HG02571 (cell line): ENCODE data around the gene ANXA10.
"Not testable (repeated sequence)": the region's sequence is repeated elsewhere in the genome, so short reads cannot be mapped to it uniquely, and the experiment has no call there.

Source experiments
- ATAC-seq: cut with Tn5 transposase; IDR thresholded peaks from one replicate; pipeline ENCODE4 v1.9.1; 2021; ENCODE audit warnings: mild to moderate bottlenecking, moderate library complexity; ENCODE audit not compliant: unreplicated experiment

The ANXA10 gene

DNA sequence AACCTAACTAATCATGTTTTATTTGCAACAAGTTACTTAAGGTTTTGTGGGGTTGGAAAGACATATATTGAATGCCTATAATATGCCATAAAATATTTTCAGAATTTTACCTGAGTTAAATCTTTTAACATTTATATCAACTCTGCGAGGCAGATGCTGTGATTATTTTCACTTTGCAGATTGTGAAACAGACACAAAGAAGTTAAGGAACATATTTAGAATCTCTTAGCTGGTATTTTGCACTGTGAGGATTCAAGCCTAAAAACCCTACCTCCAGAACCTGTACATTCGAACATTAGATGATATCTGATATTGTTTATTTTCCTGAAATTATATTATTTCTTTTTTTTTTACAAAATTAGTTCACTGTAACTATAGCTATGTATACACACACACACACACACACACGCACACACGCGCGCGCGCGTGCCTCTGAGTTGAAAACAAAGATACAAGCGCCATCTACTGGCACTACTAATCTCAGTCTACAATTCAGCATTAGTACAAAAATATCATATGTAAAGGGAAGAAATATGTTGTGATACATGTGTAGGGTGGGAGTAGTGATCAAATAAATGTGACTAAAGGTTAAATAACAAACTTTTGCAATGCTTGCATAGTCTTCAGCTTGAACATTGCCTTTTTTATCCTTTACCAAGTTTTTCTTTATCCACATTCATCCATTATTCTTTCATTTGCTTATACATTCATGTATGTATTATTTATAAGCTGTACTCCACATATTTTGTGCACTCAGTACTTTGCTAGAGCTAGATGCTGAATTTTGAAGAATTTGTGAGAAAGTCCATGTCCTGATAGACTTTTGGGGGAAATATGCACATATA lies 61.5 kb downstream of the ANXA10 start:
- ATAC-seq: peak; percentile 85

DNA sequence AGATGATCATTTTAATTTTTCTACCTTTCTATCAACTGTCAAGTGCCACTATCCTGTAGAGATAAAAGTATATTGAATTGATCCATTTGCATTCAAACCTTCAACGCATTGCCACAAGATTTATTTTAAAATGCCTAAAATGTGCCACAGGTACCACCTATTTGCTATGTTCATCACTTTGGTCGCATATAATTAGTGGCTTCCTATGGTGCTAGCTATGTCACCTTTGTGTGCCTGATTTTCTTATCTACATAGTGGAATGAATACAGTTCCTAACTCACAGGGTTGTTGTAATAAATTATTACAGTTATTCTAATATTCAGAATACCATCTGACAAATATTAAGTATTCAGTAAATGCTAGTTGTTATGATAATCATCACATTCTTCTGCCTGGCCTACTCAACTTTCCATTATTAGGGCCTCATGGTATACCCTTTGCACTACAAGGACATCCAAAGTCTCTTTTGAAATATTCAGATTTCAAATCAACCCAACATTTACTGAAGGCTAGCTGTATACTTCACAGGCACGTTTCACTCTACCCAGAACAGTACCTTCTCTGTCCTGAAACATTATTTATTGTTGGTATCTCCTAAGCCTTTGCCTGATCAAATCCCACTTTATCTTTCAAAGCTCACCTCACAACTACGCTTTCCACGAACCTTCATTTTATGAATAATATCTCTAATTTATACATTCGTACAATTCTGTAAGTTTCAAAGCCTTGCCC lies 62.4 kb downstream of the ANXA10 start:
- ATAC-seq: no peak

DNA sequence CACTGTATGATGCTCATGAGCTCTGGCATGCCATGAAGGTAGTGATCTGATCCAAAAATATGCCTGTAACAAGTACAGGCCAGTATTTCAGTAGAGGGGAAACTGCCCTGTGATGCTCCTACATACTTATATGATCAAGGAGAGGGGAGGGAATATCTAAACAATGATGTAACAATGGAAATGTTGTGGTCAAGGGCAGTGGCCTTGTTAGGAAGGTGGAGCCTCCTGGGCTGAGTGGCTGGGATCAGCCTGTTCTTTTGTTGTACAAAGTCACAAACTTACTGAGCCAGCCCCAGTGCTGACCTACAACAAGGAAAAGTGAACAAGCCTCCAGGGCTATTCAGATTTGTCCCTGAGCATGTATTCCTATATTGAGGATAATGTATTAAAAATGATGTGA lies 70.3 kb downstream of the ANXA10 start:
- no peak for ATAC-seq

DNA sequence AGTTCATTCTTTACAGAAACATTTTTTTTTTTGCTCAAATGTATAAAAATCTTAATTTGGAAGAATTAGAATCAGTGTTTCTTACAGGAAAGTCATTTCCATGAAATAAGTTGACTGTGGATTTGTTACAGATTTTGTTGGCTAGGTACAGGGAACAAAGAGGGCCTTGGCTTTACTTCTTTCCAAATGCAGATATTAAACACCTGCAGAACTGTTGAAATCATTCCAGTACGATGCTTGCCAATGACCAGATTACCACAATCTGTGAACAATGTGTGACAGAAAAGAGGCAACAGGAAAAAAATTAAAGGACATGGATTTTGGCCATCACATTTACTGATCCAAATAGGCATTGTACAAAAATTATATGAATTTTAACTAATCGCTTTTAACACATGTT lies 70.8 kb downstream of the ANXA10 start:
- ATAC-seq: no peak

DNA sequence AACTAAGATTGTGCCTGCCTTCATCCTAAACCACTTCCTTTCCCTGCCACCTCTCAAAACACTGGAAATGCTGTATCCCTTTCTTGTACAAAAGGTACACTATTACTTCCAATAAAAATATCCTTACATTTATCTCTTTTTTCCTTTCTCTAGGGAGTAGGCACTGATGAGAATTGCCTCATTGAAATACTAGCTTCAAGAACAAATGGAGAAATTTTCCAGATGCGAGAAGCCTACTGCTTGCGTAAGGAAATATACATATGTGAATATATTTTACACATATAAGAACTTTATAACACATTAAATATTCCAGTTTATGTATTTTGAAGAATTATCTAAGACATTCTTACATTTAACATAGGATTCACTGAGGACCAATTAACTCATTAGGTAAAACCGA lies 71.7 kb downstream of the ANXA10 start:
- no peak for ATAC-seq

DNA sequence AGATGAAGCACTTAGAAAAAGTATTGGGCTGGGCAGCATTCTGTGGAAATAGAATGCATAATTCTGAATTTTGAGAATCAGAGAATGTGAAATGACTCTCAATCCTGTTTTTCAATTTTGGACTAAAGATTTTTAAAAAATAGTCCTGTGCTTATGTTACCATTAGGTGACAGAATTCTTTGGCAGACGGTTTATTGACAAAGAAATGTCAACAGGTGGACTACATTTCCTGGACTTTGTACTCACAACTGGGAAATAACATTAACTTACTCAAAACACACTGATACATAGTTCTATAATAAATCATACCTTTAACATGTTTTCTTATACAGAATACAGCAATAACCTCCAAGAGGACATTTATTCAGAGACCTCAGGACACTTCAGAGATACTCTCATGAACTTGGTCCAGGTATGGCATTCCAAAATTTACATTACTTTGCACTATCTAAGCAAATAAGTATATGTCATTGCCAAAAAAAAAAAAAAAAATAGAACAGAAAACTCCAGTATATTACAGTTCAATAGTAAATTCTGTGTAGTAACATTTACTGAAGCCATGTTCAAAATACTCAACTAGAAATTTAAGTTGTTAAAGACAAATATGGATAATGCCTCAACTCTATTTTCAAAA lies 72.7 kb downstream of the ANXA10 start:
- no peak for ATAC-seq

DNA sequence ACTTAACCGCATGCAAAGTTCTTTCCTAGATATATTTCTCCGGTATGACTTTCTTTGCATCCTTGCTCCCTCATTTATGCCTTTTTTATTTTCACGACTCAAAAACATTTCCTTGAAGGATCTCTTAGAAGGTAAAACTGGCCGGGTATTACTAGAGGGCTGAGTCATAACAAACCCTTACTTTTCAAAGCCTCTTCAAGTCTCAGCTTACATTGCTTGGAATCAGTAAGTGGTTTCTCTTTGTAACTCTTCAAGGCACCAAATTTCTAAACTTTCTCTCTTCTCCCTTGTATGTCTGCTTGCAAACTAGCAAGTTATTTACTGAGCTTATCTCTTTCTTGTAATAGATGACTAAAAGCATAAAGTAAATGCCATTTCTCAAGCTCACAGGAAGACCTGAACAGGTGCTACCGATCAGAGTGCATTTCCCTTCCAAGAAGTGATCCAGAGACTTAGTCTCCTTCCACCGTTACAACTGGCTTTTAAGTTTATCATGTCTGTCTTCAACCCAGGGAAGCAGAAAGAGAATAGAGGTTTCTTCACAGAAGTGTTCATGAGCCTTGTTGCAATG lies 75.5 kb downstream of the ANXA10 start:
- ATAC-seq: no peak

DNA sequence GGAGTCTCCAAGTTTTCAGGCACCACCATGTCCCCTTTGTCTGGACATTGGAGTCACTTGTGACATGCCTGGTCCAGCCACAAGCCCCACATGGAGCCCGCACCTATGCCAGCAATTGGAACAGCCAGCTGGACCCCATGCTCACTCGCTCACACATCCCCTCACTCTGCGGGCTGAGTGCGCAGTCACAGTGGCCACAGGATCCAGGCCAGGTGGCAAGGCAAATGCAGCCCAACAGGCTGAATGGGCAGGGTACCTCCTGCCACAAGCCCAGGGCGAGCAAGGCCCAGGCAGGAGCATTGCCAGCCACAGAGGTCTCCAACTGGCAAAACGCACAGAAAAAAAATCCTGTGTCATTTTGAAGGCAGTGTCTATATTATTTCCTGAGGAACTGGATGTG lies 82.0 kb downstream of the ANXA10 start:
- ATAC-seq: no peak

DNA sequence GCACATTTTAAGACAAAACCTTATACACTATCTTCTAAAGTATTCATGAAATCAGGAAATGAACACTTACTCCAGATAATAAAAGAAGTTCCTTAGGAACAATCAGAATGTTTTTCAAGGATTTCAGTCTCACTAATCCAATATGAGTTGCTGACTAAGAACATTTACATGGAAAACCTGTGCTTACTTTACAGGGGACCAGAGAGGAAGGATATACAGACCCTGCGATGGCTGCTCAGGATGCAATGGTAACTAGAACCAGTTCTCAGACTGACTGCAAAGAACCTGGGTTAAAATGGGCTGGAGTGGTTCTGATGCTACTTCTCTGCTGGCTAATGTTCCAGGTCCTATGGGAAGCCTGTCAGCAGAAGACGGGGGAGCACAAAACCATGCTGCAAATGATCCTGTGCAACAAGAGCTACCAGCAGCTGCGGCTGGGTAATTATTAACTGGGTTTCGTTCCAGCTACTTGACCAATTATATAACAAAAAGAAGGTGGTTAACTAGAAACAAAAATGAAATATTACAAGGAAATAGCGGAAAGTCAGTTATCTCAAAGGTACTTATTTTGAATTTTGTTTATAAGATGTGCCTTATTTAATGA lies 85.3 kb downstream of the ANXA10 start:
- ATAC-seq: no peak

DNA sequence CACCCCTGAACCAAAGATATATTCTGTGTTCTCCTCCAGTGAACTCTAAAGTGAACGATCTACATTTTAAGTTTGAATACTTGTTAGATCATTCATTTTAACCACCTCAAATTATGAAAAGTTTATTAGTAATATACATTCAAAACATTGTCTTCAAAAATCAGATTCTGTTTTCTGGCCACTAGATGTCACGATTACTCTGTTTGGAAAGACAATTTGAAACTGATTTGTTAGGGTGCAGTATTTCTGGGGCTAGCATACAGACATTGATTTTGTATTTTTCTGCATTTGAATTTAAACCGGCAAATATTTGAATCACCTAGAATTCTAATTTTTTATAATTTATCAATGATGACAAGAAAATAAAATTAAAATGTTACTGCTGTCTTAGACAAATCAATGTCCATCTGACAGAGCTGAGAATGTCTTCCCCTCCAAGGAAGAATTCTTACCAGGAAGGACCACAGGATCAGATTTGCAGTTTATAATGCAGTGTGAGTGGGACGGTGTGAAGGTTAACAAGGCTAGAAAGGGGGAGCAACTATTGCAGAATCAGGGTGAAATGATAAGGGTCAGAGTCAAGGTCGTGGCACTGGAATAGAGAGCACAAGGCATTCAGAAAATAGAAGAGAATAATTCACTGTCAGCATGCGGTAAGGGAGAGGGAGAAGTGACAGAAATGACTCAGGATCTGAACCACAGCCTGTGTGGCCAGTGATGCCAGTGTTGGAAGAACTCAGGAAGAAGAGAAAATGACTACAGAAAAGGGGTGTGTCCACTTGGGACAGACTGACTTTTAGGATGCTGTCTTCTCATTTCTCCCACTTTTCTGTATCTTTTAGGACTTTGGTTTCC lies 91.6 kb downstream of the ANXA10 start:
- peak; percentile 50 for ATAC-seq

DNA sequence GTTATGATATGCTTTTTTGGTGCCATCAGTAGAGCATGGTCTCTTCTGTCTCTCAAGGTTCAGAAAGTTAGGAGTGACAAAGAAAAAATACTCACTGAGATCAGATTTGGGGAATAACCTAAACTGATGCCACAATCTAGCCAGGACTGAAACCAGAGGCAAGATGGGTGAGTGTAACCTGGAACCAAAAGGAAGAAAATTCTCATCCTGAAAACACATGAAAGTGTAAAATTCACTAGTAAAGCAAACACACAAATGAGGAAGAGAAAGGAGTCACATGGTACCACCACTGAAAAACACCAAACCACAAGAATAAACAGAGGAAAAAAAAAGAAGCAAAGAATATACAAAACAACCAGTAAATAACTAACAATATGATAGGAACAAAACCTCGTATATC lies 96.4 kb downstream of the ANXA10 start:
- ATAC-seq: no peak

DNA sequence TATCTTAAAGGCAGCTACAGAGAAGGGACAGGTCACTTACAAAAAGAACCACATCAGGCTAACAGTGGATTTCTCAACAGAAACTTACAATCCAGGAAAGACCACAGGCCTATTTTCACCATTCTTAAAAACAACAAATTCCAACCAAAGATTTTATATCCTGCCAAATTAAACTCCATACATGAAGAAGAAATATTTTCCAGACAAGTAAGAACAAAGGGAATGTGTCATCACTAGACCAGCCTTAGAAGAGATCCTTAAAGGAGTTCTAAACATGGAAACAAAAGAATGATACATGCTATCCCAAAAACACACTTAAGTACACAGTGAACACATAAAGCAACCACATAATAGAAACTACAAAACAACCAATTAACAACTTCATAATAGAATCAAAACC lies 105.6 kb downstream of the ANXA10 start:
- ATAC-seq: no peak

DNA sequence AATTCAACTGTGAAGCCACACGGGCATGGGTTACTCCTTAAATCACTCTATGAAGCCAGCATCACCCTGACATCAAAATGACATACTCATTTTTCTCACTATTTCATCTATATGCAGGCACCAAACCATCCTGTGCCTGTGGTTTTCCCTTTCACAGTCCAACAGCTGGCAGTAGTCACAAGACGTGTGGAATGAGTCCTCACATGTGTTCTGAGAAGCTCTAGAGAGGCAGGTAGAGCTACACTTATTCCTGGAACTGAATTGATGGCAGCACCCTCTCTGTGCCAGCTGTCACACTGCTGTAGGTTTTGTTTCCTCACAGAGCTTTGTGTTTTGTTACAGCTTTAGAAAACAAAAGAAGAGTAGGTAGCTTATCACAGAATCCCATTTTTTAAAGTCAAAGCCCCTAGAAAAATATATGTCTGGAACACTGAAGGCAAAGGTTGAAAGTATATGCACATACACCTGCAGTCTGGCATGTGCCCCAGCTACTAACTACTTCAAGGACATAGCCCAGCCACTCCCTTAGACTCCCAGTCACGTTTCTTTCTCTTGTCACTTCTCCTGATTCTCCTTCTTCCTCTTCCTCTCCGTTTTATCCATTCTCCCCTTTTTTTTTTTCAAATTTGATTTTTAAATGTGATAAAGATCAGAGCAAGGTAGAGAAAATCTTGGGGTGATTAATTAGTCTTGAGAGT lies 107.1 kb downstream of the ANXA10 start:
- no peak for ATAC-seq

DNA sequence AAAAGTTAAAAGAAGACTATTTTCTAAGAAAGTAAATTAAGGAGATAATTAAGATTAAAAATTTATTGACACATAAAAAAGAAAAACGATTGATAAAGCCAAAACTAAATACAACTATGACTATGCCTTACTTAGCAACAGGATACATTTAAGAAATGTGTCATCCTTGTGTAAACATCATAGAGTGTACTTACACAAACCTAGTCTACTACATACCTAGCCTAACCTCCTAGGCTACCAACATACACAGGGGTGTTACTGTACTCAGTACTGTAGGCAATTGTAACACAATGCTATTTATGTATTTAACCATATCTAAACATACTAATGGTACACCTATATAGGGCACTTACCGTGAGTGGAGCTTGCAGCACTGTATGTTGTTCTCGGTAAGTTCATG lies 108.3 kb downstream of the ANXA10 start:
- ATAC-seq: no peak

DNA sequence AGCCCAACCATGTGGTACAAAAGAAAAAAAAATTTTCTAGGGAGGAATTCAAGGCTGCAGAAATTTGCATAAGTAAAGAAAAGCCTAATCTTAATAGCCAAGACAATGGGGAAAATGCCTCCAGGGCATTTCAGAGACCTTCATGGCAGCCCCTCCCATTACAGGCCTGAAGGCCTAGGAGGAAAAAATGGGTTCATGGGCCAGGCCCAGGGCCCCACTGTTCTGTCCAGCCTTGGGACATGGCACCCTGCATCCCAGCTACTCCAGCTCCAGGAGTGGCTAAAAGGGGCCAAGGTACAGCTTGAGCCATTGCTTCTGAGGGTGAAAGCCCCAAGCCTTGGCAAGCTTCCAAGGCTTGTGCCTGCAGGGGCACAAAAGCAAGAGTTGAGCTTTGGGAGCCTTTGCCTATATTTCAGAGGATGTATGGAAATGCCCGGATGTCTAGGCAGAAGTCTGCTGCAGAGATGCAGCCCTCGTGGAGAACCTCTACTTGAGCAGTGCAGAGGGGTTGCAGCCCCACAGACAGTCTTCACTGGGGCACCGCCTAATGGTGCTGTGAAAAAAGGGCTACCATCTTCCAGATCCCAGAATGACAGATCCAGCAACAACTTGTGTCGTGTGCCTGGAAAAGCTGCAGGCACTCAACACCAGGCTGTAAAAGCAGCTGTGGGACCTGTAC lies 111.0 kb downstream of the ANXA10 start:
- no peak for ATAC-seq

DNA sequence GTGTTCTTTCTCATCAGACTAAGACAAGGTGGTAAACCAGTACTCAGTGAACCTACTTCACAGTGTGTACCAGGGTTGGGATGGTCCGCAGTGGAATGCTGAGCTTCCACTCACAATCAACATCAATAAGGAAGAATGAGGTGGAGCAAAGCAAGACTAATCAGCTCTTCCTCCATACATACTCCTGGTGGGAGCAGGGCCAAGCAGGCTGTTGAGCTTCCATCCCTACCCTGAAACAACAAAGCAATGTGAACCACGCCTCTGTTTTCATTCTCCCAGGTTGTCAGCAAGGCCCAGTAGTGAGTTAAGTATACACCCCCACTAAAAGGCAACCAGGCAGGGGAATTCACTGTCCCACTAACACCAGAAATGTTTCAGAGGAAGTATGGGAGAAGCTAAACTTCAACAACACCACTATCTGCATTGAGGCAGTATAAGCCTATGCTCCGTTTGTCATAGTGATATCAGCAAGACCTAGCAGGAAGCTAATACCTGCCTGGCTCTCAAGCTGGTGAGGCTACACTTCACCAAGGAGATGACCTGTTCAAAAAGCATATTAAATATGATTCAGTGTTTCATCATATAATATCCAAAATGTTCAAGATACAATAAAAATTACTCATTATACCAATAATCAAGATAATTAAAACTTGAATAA lies 116.7 kb downstream of the ANXA10 start:
- ATAC-seq: no peak

DNA sequence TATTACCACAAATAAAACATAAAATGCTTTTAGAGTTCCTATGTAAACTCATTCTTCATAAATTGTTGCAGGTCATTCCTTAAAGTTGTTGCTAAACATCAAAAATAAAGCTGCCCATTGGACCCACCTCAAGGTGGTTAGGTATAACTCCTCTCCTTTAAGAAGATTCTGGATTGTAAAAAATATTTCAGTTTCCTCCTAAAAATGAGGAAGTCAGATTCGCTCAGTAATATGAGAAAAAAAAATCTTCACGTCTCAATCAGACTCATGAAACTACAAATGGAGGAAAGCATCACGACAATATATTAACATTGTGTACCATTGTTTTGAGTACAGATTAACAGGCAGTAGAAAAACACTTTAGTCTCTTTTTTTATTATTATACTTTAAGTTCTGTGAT lies 120.3 kb downstream of the ANXA10 start:
- ATAC-seq: no peak

DNA sequence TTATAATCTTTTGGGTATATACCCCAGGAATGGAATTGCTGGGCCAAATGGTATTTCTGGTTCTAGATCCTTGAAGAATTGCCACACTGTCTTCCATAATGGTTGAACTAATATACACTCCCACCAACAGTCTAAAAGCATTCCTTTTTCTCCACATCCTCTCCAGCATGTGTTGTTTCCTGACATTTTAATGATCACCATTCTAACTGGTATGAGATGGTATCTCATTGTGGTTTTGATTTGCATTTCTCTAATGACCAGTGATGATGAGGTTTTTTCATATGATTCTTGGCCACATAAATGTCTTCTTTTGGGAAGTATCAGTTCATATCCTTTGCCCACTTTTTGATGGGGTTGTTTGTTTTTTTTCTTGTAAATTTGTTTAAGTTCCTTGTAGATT lies 121.2 kb downstream of the ANXA10 start:
- ATAC-seq: not testable (repeated sequence)

DNA sequence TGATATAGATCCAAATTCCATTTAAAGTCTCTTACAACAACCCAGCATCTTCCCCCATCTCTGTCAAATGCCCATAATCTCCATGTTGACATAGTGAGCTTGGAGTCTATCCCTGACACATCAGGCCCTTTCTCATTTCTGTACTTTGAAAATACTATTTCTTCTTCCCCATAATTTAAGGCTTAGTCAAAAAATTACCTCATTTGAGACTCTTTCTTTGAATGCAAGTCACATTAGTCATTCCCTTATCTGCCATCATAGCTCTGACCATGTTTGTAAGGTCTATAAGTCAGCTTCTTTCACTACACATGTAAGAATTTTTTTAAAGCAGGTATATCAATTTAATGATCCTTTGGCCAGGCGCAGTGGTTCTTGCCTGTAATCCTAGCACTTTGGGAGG lies 126.3 kb downstream of the ANXA10 start:
- no peak for ATAC-seq
